ENCODE measurements around the gene KCND1. TPM values are rescaled to one million over a fixed set of nuclear protein-coding genes. Genes with fewer than 3 reads are reported as not detected.

Gene KCND1
- total RNA-seq, 1 experiment from 2014 or later, result 0.86 TPM

GRCh38 chrX:48998391-48998790 is 26.7 kb upstream of the KCND1 start:
- intact Hi-C loops (cut with micrococcal nuclease), result no loop called here
- no peak overlapping the region for H3K4me3 Mint-ChIP-seq (ENCODE audit: unreplicated experiment)
- H3K9me3 Mint-ChIP-seq (ENCODE audit: unreplicated experiment), result no peaks in the 10 kb centered on the region
- no peaks in the 10 kb centered on the region for H3K27me3 Mint-ChIP-seq (ENCODE audit: insufficient read depth, unreplicated experiment)
- POLR2A ChIA-PET, result interaction anchor here (0.5 to 0.6 kb wide), 2 partner anchors 197 to 694 kb away, joined by 3 read pairs; no protein-coding TSS in a partner anchor
- TF ChIP-seq, protein P1, sequence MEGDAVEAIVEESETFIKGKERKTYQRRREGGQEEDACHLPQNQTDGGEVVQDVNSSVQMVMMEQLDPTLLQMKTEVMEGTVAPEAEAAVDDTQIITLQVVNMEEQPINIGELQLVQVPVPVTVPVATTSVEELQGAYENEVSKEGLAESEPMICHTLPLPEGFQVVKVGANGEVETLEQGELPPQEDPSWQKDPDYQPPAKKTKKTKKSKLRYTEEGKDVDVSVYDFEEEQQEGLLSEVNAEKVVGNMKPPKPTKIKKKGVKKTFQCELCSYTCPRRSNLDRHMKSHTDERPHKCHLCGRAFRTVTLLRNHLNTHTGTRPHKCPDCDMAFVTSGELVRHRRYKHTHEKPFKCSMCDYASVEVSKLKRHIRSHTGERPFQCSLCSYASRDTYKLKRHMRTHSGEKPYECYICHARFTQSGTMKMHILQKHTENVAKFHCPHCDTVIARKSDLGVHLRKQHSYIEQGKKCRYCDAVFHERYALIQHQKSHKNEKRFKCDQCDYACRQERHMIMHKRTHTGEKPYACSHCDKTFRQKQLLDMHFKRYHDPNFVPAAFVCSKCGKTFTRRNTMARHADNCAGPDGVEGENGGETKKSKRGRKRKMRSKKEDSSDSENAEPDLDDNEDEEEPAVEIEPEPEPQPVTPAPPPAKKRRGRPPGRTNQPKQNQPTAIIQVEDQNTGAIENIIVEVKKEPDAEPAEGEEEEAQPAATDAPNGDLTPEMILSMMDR (IDR thresholded peaks at IDR 0.05; ENCODE audit: unreplicated experiment), result no peak
- peaks cover 34% of the 10 kb centered on the region for H3K36me3 Mint-ChIP-seq (ENCODE audit: insufficient read depth, unreplicated experiment)
- peaks cover 10% of the 10 kb centered on the region for H3K4me1 Mint-ChIP-seq (ENCODE audit: insufficient read depth, unreplicated experiment)
- CTCF ChIA-PET, result no interaction called here
- DNase-seq (ENCODE audit: unreplicated experiment), result no peak
- BruUV-seq (replicated peaks), result no TSS peak
- H3K27ac Mint-ChIP-seq (ENCODE audit: low read depth, unreplicated experiment), result no peak overlapping the region

DNA sequence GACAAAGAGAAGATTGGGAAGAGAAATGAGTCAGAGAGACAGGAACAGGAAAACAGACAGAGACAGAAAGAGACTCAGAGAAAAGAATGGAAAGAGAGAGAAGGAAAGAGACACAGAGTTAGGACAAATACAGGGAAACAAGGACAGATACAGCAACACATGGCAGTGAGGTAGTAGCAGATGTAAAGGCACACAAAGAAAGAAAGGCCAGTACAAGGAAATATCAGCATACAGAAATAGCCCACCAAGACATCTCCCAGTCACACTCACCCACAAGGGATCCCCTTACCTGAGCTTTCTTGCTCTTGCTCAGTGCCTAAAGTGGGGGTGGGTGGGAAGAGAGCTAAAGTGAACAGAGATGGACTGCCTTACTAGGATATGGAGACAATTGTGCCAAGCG is 26.2 kb upstream of the KCND1 start:
- TF ChIP-seq, protein P1 (IDR thresholded peaks at IDR 0.05; ENCODE audit: unreplicated experiment), result no peak
- Mint-ChIP-seq H3K36me3 (ENCODE audit: insufficient read depth, unreplicated experiment) (peaks cover 40% of the 10 kb centered on the region), H3K27ac (ENCODE audit: low read depth, unreplicated experiment) (no peak overlapping the region), H3K4me3 (ENCODE audit: unreplicated experiment) (no peak overlapping the region), H3K27me3 (ENCODE audit: insufficient read depth, unreplicated experiment) (no peaks in the 10 kb centered on the region), H3K4me1 (ENCODE audit: insufficient read depth, unreplicated experiment) (peaks cover 10% of the 10 kb centered on the region), H3K9me3 (ENCODE audit: unreplicated experiment) (no peaks in the 10 kb centered on the region)
- intact Hi-C loops (cut with micrococcal nuclease), result no loop called here
- no TSS peak for BruUV-seq (replicated peaks)
- POLR2A ChIA-PET, result interaction anchor here (0.6 kb wide), 1 partner anchor 196 kb away, joined by 3 read pairs; no protein-coding TSS in a partner anchor
- CTCF ChIA-PET, result no interaction called here
- no peak for DNase-seq (ENCODE audit: unreplicated experiment)

GRCh38 chrX:48997455-48997854 is 25.8 kb upstream of the KCND1 start:
- no peak for DNase-seq (ENCODE audit: unreplicated experiment)

DNA sequence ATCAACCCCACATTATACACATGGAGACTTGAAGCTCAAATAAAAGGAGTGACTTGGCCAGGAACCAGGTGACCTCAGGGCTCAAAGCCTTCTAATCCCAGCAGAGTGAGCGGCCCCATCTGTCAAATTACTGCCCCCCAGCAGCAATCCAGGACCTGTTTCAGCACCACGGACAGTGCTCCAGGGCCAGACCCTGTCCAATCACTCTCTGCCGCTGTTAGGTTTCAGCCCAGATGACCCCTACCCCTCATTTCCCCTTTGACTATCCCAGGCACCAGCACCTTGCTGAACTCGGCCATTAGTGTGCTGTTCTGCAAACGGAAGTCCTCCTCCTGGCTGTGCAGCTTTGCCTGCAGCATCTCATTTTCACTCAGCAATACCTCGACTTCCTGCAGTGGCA is 25.3 kb upstream of the KCND1 start:
- intact Hi-C loops (cut with micrococcal nuclease), result no loop called here
- H3K4me1 Mint-ChIP-seq (ENCODE audit: insufficient read depth, unreplicated experiment), result peaks cover 10% of the 10 kb centered on the region
- ChIA-PET POLR2A (interaction anchor here (0.7 kb wide), 2 partner anchors 21 to 394 kb away, joined by 3 read pairs; no protein-coding TSS in a partner anchor), CTCF (no interaction called here)
- H3K27ac Mint-ChIP-seq (ENCODE audit: low read depth, unreplicated experiment), result no peak overlapping the region
- BruUV-seq (replicated peaks), result no TSS peak
- peaks cover 49% of the 10 kb centered on the region for H3K36me3 Mint-ChIP-seq (ENCODE audit: insufficient read depth, unreplicated experiment)
- no peak for DNase-seq (ENCODE audit: unreplicated experiment)
- no peak overlapping the region for H3K4me3 Mint-ChIP-seq (ENCODE audit: unreplicated experiment)
- H3K27me3 Mint-ChIP-seq (ENCODE audit: insufficient read depth, unreplicated experiment), result no peaks in the 10 kb centered on the region
- no peaks in the 10 kb centered on the region for H3K9me3 Mint-ChIP-seq (ENCODE audit: unreplicated experiment)
- TF ChIP-seq, protein P1 (IDR thresholded peaks at IDR 0.05; ENCODE audit: unreplicated experiment), result no peak

More at GRCh38 chrX:48997455-48997854, 25.8 kb upstream of the KCND1 start:
- H3K27me3 Mint-ChIP-seq (ENCODE audit: insufficient read depth, unreplicated experiment), result no peaks in the 10 kb centered on the region
- H3K27ac Mint-ChIP-seq (ENCODE audit: low read depth, unreplicated experiment), result no peak overlapping the region
- ChIA-PET CTCF (no interaction called here), POLR2A (interaction anchor here (0.7 kb wide), 1 partner anchor 22 kb away, joined by 3 read pairs; no protein-coding TSS in a partner anchor)
- peaks cover 44% of the 10 kb centered on the region for H3K36me3 Mint-ChIP-seq (ENCODE audit: insufficient read depth, unreplicated experiment)
- TF ChIP-seq, protein P1 (IDR thresholded peaks at IDR 0.05; ENCODE audit: unreplicated experiment), result no peak
- no peaks in the 10 kb centered on the region for H3K9me3 Mint-ChIP-seq (ENCODE audit: unreplicated experiment)
- no peak overlapping the region for H3K4me3 Mint-ChIP-seq (ENCODE audit: unreplicated experiment)
- BruUV-seq (replicated peaks), result no TSS peak
- intact Hi-C loops (cut with micrococcal nuclease), result no loop called here
- peaks cover 10% of the 10 kb centered on the region for H3K4me1 Mint-ChIP-seq (ENCODE audit: insufficient read depth, unreplicated experiment)

Data from MCF 10A (cell line).